Astrocyte (in vitro differentiated cells and primary cell): ENCODE results near the gene VIPR2.

ENCODE experiments used
- EZH2 ChIP-seq: IDR thresholded peaks from 2 replicates; pipeline ENCODE4 v1.6.1; 2012; ENCODE audit warnings: mild to moderate bottlenecking, low read length, inconsistent platforms; ENCODE audit not compliant: insufficient read depth
- TF ChIP-seq, protein P1 (sequence below): IDR thresholded peaks from 2 replicates; pipeline ENCODE4 v1.5.1; 2011; ENCODE audit warnings: low read depth, mild to moderate bottlenecking, inconsistent platforms, low read length, moderate library complexity; ENCODE audit not compliant: insufficient read depth

DNA sequence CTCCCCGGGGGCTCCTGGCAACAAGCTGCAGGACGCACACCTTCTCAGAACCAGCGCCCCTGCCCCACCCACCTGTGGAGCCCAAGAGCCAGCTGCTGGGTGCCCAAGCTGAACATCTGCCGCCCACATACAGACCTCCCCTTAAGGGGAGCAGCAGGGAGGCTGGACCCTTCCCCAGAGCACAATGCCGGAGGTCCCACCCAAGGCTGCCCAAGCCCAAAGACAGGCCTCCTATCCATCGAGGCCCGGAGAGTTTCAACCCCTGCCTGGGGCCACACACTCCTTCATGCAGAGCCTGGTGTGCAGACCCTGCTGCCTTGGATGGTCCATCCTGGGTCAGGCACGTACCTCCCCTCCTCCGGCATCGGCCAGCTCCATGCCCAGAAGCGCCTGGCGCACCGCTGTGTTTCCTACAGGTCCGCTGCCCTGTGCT is 48.7 kb downstream of the VIPR2 start:
- TF ChIP-seq, protein P1, sequence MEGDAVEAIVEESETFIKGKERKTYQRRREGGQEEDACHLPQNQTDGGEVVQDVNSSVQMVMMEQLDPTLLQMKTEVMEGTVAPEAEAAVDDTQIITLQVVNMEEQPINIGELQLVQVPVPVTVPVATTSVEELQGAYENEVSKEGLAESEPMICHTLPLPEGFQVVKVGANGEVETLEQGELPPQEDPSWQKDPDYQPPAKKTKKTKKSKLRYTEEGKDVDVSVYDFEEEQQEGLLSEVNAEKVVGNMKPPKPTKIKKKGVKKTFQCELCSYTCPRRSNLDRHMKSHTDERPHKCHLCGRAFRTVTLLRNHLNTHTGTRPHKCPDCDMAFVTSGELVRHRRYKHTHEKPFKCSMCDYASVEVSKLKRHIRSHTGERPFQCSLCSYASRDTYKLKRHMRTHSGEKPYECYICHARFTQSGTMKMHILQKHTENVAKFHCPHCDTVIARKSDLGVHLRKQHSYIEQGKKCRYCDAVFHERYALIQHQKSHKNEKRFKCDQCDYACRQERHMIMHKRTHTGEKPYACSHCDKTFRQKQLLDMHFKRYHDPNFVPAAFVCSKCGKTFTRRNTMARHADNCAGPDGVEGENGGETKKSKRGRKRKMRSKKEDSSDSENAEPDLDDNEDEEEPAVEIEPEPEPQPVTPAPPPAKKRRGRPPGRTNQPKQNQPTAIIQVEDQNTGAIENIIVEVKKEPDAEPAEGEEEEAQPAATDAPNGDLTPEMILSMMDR = no peak
- TF ChIP-seq EZH2 = no peak
